GM18519 (cell line): ENCODE measurements around the gene TRIM33.
"Not testable (repeated sequence)": the region's sequence is repeated elsewhere in the genome, so short reads cannot be mapped to it uniquely, and the experiment has no call there.

Experiments
- ATAC-seq: cut with Tn5 transposase; IDR thresholded peaks from one replicate; pipeline ENCODE4 v1.9.1; 2021; ENCODE audit warnings: mild to moderate bottlenecking, moderate library complexity; ENCODE audit not compliant: unreplicated experiment, low FRiP score

The TRIM33 gene

GRCh38 chr1:114468710-114469468, 42.1 kb downstream of the TRIM33 start:
- ATAC-seq, result no peak

- ATAC-seq, result no peak
Measured at GRCh38 chr1:114468047-114468446, 43.0 kb downstream of the TRIM33 start.

GRCh38 chr1:114467491-114467890, 43.5 kb downstream of the TRIM33 start:
- no peak for ATAC-seq

- ATAC-seq, result no peak
Measured at GRCh38 chr1:114466334-114467014, 44.5 kb downstream of the TRIM33 start.

- no peak for ATAC-seq
Measured at GRCh38 chr1:114462963-114463362, 48.0 kb downstream of the TRIM33 start.

GRCh38 chr1:114462341-114462740, 48.7 kb downstream of the TRIM33 start:
- no peak for ATAC-seq

GRCh38 chr1:114458237-114458777, 52.7 kb downstream of the TRIM33 start:
- no peak for ATAC-seq

- no peak for ATAC-seq
Measured at GRCh38 chr1:114457675-114458236, 53.2 kb downstream of the TRIM33 start.

- no peak for ATAC-seq
Measured at GRCh38 chr1:114456586-114456985, 54.4 kb downstream of the TRIM33 start.

- ATAC-seq, result no peak
Measured at GRCh38 chr1:114455102-114455785, 55.8 kb downstream of the TRIM33 start.

- no peak for ATAC-seq
Measured at GRCh38 chr1:114454539-114454938, 56.5 kb downstream of the TRIM33 start.

GRCh38 chr1:114453361-114453784, 57.6 kb downstream of the TRIM33 start:
- no peak for ATAC-seq

GRCh38 chr1:114448370-114449036, 62.5 kb downstream of the TRIM33 start:
- ATAC-seq, result no peak

GRCh38 chr1:114446198-114446597, 64.8 kb downstream of the TRIM33 start:
- ATAC-seq, result no peak

- ATAC-seq, result not testable (repeated sequence)
Measured at GRCh38 chr1:114443226-114443625, 67.8 kb downstream of the TRIM33 start.

GRCh38 chr1:114441332-114441731, 69.7 kb downstream of the TRIM33 start:
- ATAC-seq, result no peak

GRCh38 chr1:114439369-114439768, 71.6 kb downstream of the TRIM33 start:
- no peak for ATAC-seq

- ATAC-seq, result no peak
Measured at GRCh38 chr1:114437812-114438211, 73.2 kb downstream of the TRIM33 start.

GRCh38 chr1:114436799-114437198, 74.2 kb downstream of the TRIM33 start:
- ATAC-seq, result no peak

- no peak for ATAC-seq
Measured at GRCh38 chr1:114435088-114435715, 75.8 kb downstream of the TRIM33 start.
